Measurements from ENCODE around the gene NANOS3.

DNA sequence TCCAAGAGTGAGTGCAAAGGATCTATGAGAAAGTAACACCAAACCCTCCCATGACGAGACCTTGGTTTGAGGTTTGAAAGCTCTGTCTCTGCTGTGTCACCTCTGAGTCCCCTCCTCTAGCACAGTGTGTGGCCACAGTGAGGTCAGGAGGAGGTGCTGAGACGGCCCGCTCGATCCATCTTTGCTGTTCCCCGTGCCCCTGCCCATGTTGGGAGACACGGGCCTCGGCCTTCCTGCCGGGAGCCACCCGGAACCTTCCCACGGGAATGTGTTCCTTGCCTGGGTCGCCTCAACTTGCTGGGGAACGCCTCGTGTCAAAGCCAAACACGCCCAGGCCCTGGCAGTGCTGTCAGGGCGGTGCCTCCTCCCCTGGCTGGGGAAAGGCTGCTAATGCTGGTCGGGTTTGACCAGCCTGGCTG, 10.1 kb downstream of the NANOS3 start:
- TF ChIP-seq POLR2A (IDR thresholded peaks at IDR 0.05; ENCODE audit: low read length): no peak
- no peak for TF ChIP-seq GATA1 (IDR thresholded peaks at IDR 0.05; ENCODE audit: low read depth, low read length)

Measured in erythroblast (primary cell).